ENCODE results near the gene KIF5A. TPM values are rescaled to one million over a fixed set of nuclear protein-coding genes. Genes with fewer than 3 reads are reported as not detected.
"Not testable (repeated sequence)": the region's sequence is repeated elsewhere in the genome, so short reads cannot be mapped to it uniquely, and the experiment has no call there.

Gene KIF5A
- total and polyA plus RNA-seq, 4 donors, result 0.05 to 0.34 (median 0.14) TPM

- TF ChIP-seq, protein P1, sequence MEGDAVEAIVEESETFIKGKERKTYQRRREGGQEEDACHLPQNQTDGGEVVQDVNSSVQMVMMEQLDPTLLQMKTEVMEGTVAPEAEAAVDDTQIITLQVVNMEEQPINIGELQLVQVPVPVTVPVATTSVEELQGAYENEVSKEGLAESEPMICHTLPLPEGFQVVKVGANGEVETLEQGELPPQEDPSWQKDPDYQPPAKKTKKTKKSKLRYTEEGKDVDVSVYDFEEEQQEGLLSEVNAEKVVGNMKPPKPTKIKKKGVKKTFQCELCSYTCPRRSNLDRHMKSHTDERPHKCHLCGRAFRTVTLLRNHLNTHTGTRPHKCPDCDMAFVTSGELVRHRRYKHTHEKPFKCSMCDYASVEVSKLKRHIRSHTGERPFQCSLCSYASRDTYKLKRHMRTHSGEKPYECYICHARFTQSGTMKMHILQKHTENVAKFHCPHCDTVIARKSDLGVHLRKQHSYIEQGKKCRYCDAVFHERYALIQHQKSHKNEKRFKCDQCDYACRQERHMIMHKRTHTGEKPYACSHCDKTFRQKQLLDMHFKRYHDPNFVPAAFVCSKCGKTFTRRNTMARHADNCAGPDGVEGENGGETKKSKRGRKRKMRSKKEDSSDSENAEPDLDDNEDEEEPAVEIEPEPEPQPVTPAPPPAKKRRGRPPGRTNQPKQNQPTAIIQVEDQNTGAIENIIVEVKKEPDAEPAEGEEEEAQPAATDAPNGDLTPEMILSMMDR (IDR thresholded peaks at IDR 0.05; ENCODE audit: control extremely low read depth, extremely low read depth), result no peak
- DNase-seq (no peak), ATAC-seq (ENCODE audit: insufficient read depth, low FRiP score) (no peak)
- Histone ChIP-seq H3K27ac (ENCODE audit: low read depth in 1 of 2, low read length in 1 of 2) (no peak overlapping the region), H3K4me1 (ENCODE audit: control insufficient read depth in 5 of 5, insufficient read depth in 5 of 5, low read length in 5 of 5) (peaks cover 0 to 12% (median 4%) of the 10 kb centered on the region in 5 donors), H3K9me3 (ENCODE audit: control insufficient read depth in 4 of 4, insufficient read depth in 3 of 4, low read length in 3 of 4) (no peaks in the 10 kb centered on the region), H3K9ac (ENCODE audit: insufficient read depth in 1 of 2, low read length in 2 of 2) (no peak overlapping the region), H3K4me3 (no peak overlapping the region), H3K36me3 (ENCODE audit: control insufficient read depth in 4 of 4, insufficient read depth in 4 of 4, low read length in 4 of 4) (peaks cover 0 to 22% (median 0%) of the 10 kb centered on the region in 4 donors), H3K27me3 (ENCODE audit: control insufficient read depth in 3 of 3, insufficient read depth in 3 of 3, low read length in 2 of 3) (peaks cover 2 to 29% (median 18%) of the 10 kb centered on the region in 3 donors)
- 87 to 96% methylated on average over 5 of the region's 5 CpGs for WGBS, 2 donors
Measured at GRCh38 chr12:57615637-57616036, 65.8 kb downstream of the KIF5A start.

DNA sequence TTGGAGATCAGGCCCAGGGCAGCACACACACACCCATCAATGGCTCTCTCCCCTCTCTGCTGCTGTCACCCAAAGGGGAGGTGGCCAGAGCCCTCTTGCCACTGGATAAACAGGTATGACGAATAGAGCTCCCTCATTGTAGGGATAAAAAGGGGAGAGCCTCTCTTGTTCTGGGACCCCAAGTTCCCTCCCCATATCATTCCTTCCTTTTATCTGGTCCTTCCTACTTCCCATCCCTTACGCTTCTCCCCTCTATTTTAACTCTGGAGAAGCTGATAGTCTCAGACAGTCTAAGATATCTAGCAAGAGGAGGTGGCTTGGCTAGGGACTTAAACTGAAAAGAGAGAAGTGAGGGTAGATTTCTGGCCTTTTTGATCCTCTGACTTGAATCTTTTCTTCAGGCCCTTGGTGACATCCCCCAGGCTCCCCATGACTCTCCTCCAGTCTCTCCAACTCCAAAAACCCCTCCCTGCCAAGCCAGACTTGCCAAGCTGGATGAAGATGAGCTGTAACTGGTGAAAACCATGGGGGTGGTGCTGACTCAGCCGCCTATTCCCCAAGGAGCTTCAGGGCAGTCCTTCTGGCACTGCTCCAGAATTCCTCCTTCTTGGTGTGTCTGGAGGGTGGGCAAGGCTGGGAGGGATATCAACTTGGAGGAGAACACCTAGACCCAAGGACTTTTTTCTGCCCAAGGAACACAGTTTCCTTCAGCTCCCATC is 66.7 kb downstream of the KIF5A start:
- Histone ChIP-seq H3K9me3 (ENCODE audit: control insufficient read depth in 4 of 4, insufficient read depth in 3 of 4, low read length in 3 of 4) (no peaks in the 10 kb centered on the region), H3K4me1 (ENCODE audit: control insufficient read depth in 5 of 5, insufficient read depth in 5 of 5, low read length in 5 of 5) (peaks cover 0 to 16% (median 3%) of the 10 kb centered on the region in 5 donors), H3K4me3 (no peak overlapping the region), H3K27ac (ENCODE audit: low read depth in 1 of 2, low read length in 1 of 2) (no peak overlapping the region), H3K36me3 (ENCODE audit: control insufficient read depth in 4 of 4, insufficient read depth in 4 of 4, low read length in 4 of 4) (peaks cover 0 to 22% (median 0%) of the 10 kb centered on the region in 4 donors), H3K9ac (ENCODE audit: insufficient read depth in 1 of 2, low read length in 2 of 2) (no peak overlapping the region), H3K27me3 (ENCODE audit: control insufficient read depth in 3 of 3, insufficient read depth in 3 of 3, low read length in 2 of 3) (peaks cover 2 to 38% (median 27%) of the 10 kb centered on the region in 3 donors)
- WGBS, 2 donors, result 85 to 90% methylated on average over 3 of the region's 3 CpGs
- TF ChIP-seq, protein P1 (IDR thresholded peaks at IDR 0.05; ENCODE audit: control extremely low read depth, extremely low read depth), result no peak
- ATAC-seq (ENCODE audit: insufficient read depth, low FRiP score) (no peak), DNase-seq (no peak)

DNA sequence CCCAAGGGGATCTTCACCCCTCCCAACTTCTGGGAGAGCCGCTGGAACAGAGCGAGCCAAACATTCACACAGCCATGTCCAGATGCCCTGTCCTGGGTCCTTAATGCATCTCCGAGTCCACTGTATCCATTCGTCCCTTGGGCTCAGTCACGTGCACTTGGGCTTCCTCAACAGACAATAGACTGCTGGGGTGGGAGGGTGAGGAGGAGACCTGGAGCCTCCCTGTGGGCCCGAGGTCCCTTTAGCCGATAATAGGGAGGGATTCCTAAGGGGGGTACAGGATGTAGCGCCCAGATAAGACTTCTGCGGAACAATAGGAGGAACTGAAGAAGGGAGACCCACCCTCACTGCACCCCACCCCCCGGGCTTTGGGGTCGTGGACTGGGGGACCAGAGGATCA is 68.1 kb downstream of the KIF5A start:
- Histone ChIP-seq H3K27me3 (ENCODE audit: control insufficient read depth in 3 of 3, insufficient read depth in 3 of 3, low read length in 2 of 3) (peaks cover 2 to 46% (median 39%) of the 10 kb centered on the region in 3 donors), H3K9ac (ENCODE audit: insufficient read depth in 1 of 2, low read length in 2 of 2) (no peak overlapping the region), H3K4me3 (no peak overlapping the region), H3K27ac (ENCODE audit: low read depth in 1 of 2, low read length in 1 of 2) (no peak overlapping the region), H3K36me3 (ENCODE audit: control insufficient read depth in 4 of 4, insufficient read depth in 4 of 4, low read length in 4 of 4) (peaks cover 0 to 20% (median 0%) of the 10 kb centered on the region in 4 donors), H3K4me1 (ENCODE audit: control insufficient read depth in 5 of 5, insufficient read depth in 5 of 5, low read length in 5 of 5) (peaks cover 0 to 13% (median 0%) of the 10 kb centered on the region in 5 donors), H3K9me3 (ENCODE audit: control insufficient read depth in 4 of 4, insufficient read depth in 3 of 4, low read length in 3 of 4) (no peaks in the 10 kb centered on the region)
- no peak for DNase-seq
- TF ChIP-seq, protein P1 (IDR thresholded peaks at IDR 0.05; ENCODE audit: control extremely low read depth, extremely low read depth), result no peak
- WGBS, 2 donors, result 45 to 56% methylated on average over 11 of the region's 11 CpGs
- no peak for ATAC-seq (ENCODE audit: insufficient read depth, low FRiP score)

- not testable (repeated sequence) for ATAC-seq (ENCODE audit: insufficient read depth, low FRiP score); DNase-seq; H3K9ac ChIP-seq (ENCODE audit: insufficient read depth in 1 of 2, low read length in 2 of 2); H3K4me3 ChIP-seq; H3K9me3 ChIP-seq (ENCODE audit: control insufficient read depth in 4 of 4, insufficient read depth in 3 of 4, low read length in 3 of 4); H3K27ac ChIP-seq (ENCODE audit: low read depth in 1 of 2, low read length in 1 of 2)
- peaks cover 2 to 50% (median 39%) of the 10 kb centered on the region in 3 donors for H3K27me3 ChIP-seq (ENCODE audit: control insufficient read depth in 3 of 3, insufficient read depth in 3 of 3, low read length in 2 of 3)
- H3K36me3 ChIP-seq (ENCODE audit: control insufficient read depth in 4 of 4, insufficient read depth in 4 of 4, low read length in 4 of 4), result peaks cover 0 to 17% (median 0%) of the 10 kb centered on the region in 4 donors
- peaks cover 0 to 13% (median 0%) of the 10 kb centered on the region in 5 donors for H3K4me1 ChIP-seq (ENCODE audit: control insufficient read depth in 5 of 5, insufficient read depth in 5 of 5, low read length in 5 of 5)
- WGBS, 2 donors, result 90 to 94% methylated on average over 6 of the region's 6 CpGs
Measured at GRCh38 chr12:57618431-57618830, 68.6 kb downstream of the KIF5A start.

All from lung (tissue), 12 donors.